ENCODE results near the gene ELF3.

- TF ChIP-seq CTCF (IDR thresholded peaks at IDR 0.05; ENCODE audit: insufficient read depth, low read length), result no peak
- TF ChIP-seq POLR2AphosphoS5 (IDR thresholded peaks at IDR 0.05; ENCODE audit: low read depth), result no peak
- TF ChIP-seq REST (IDR thresholded peaks at IDR 0.05; ENCODE audit: insufficient replicate concordance, low read depth), result no peak
- no peak for TF ChIP-seq SPI1 (IDR thresholded peaks at IDR 0.05; ENCODE audit: borderline replicate concordance, low read depth)
- TF ChIP-seq GABPA (IDR thresholded peaks at IDR 0.05; ENCODE audit: low read depth), result no peak
These were observed 4.7 kb downstream of the ELF3 start for GRCh38 chr1:202014915-202015661.

Measured in HL-60 (cell line).